Transverse colon (tissue), 4 donors: Measurements from ENCODE around the gene PDZRN3. TPM values are rescaled to one million over a fixed set of nuclear protein-coding genes. Genes with fewer than 3 reads are reported as not detected.

Experiments used
- DNase-seq: peaks from one replicate; pipeline ENCODE4 v3.0.0-alpha.2; 2019
- H3K27ac ChIP-seq, 4 donors: fragments of 200-600 bp; sonication (generic); 2 replicates each; pipeline ENCODE4 v1.5.1; 2016 to 2018; ENCODE audit warnings: inconsistent platforms in 4 of 4
- H3K27me3 ChIP-seq: fragments of 200-600 bp; sonication (generic); 2 replicates; pipeline ENCODE4 v1.5.1; 2017; ENCODE audit warnings: inconsistent platforms
- H3K36me3 ChIP-seq, 4 donors: fragments of 200-600 bp; sonication (generic); 2 replicates each; pipeline ENCODE4 v1.5.1; 2017 to 2019; ENCODE audit warnings: inconsistent platforms in 4 of 4
- H3K4me1 ChIP-seq, 4 donors: fragments of 200-600 bp; sonication (generic); 2 replicates each; pipeline ENCODE4 v1.5.1; 2017 to 2020; ENCODE audit warnings: inconsistent platforms in 4 of 4
- H3K4me3 ChIP-seq, 4 donors: fragments of 200-600 bp; sonication (generic); 1 replicate in 1 of 4; 2 replicates in 3 of 4; pipeline versions ENCODE4 v1.5.1 to v1.6.1; 2017 to 2019; ENCODE audit warnings: inconsistent platforms in 4 of 4
- H3K9me3 ChIP-seq, 2 donors: fragments of 200-600 bp; sonication (generic); 2 replicates each; pipeline ENCODE4 v1.5.1; 2017 to 2019; ENCODE audit warnings: inconsistent platforms in 2 of 2
- CTCF ChIP-seq, 5 experiments: fragments of 200-600 bp in 3 of 5; fragments of 450-650 bp in 2 of 5; sonication (generic) in 3 of 5; IDR thresholded peaks; 1 replicate in 2 of 5; 2 replicates in 3 of 5; pipeline ENCODE4 v1.5.1; 2016 to 2017; ENCODE audit warnings: antibody characterized with exemption in 5 of 5, inconsistent platforms in 3 of 5, mild to moderate bottlenecking in 2 of 5, moderate library complexity in 1 of 5
- EP300 ChIP-seq: sonication (generic); formaldehyde crosslinking; IDR thresholded peaks from one replicate; pipeline ENCODE4 v1.6.1; 2017; ENCODE audit warnings: antibody characterized with exemption, low read depth
- POLR2A ChIP-seq: fragments of 450-650 bp; IDR thresholded peaks from one replicate; pipeline ENCODE4 v1.6.1; 2016; ENCODE audit warnings: antibody characterized with exemption, mild to moderate bottlenecking, moderate library complexity
- POLR2AphosphoS5 ChIP-seq, 3 donors: sonication (generic); formaldehyde crosslinking; IDR thresholded peaks; one replicate each; pipeline ENCODE4 v1.6.1; 2016; ENCODE audit warnings: antibody characterized with exemption in 3 of 3
- WGBS, 2 donors: methylation state at CpG; one replicate each; pipeline ENCODE4 v1.1.5; 2018; ENCODE audit warnings: low coverage in 1 of 2; 5-methylcytosine and 5-hydroxymethylcytosine counted together
- in situ Hi-C, 4 donors: fragments of 200-750 bp; cut with MboI; loops; one replicate each; pipeline versions ENCODE4 v1.15.0 to v1.15.1; 2017; ENCODE audit warnings: low sequenced_read_pairs in 3 of 4, low pct_ligation_motif_present in 1 of 4, low pct_unique_long_range_greater_than_20kb in 1 of 4
- intact Hi-C: fragments of 100-400 bp; cut with DNase I; formaldehyde crosslinking; loops from one replicate; pipeline ENCODE4 v1.15.1; 2023; ENCODE audit warnings: low total_unique reads
- total RNA-seq, 4 donors: library from RNA; depleted of rRNA; stranded (reverse); fragments of >200 nt; gene quantifications; one replicate each; pipeline ENCODE4 v1.1.0, GENCODE V29; 2016

Gene PDZRN3
- total RNA-seq, 4 donors from 2014 or later: 31.9 to 191 (median 75.3) TPM

- Histone ChIP-seq H3K4me1 (peaks cover 4 to 27% (median 18%) of the 10 kb centered on the region in 4 donors), H3K9me3 (no peaks in the 10 kb centered on the region), H3K27me3 (no peaks in the 10 kb centered on the region), H3K4me3 (no peak overlapping the region), H3K36me3 (no peaks in the 10 kb centered on the region), H3K27ac (no peak overlapping the region)
- intact Hi-C loops: loop anchor here (10.0 kb wide), 1 partner anchor 211 kb away; the partner anchor contains the start of gene PDZRN3
- 90 to 91% methylated on average over 5 to 9 of the region's 9 CpGs for WGBS, 2 donors
- in situ Hi-C loops: no loop called here
- no peak for DNase-seq
- TF ChIP-seq POLR2A: no peak
Measured at GRCh38 chr3:73413619-73414018, 211.1 kb downstream of the PDZRN3 start.

GRCh38 chr3:73411993-73412392, 212.7 kb downstream of the PDZRN3 start:
- Histone ChIP-seq H3K4me3 (no peak overlapping the region), H3K4me1 (peaks cover 8 to 27% (median 19%) of the 10 kb centered on the region in 4 donors), H3K27me3 (no peaks in the 10 kb centered on the region), H3K27ac (no peak overlapping the region), H3K9me3 (no peaks in the 10 kb centered on the region), H3K36me3 (no peaks in the 10 kb centered on the region)
- in situ Hi-C loops: no loop called here
- TF ChIP-seq EP300 (no peak), CTCF (IDR thresholded peaks at IDR 0.05) (no peak), POLR2AphosphoS5 (IDR thresholded peaks at IDR 0.05) (no peak), POLR2A (no peak)
- DNase-seq: no peak
- WGBS, 2 donors: 36 to 54% methylated on average over 5 of the region's 5 CpGs
- intact Hi-C loops: loop anchor here (10.0 kb wide), 1 partner anchor 213 kb away; the partner anchor contains the start of gene PDZRN3

GRCh38 chr3:73411545-73411944, 213.2 kb downstream of the PDZRN3 start:
- H3K9me3 ChIP-seq: no peaks in the 10 kb centered on the region
- WGBS, 2 donors: 55 to 63% methylated on average over 2 to 7 of the region's 7 CpGs
- in situ Hi-C loops: no loop called here
- H3K36me3 ChIP-seq: no peaks in the 10 kb centered on the region
- intact Hi-C loops: loop anchor here (10.0 kb wide), 1 partner anchor 213 kb away; the partner anchor contains the start of gene PDZRN3
- no peak overlapping the region for H3K27ac ChIP-seq
- no peaks in the 10 kb centered on the region for H3K27me3 ChIP-seq
- TF ChIP-seq POLR2AphosphoS5 (IDR thresholded peaks at IDR 0.05): no peak
- no peak for TF ChIP-seq POLR2A
- TF ChIP-seq CTCF (IDR thresholded peaks at IDR 0.05): no peak
- TF ChIP-seq EP300: no peak
- H3K4me1 ChIP-seq: peaks cover 8 to 31% (median 21%) of the 10 kb centered on the region in 4 donors
- H3K4me3 ChIP-seq: no peak overlapping the region
- no peak for DNase-seq

GRCh38 chr3:73409138-73409763, 215.5 kb downstream of the PDZRN3 start:
- 40 to 70% methylated on average over 2 to 10 of the region's 10 CpGs for WGBS, 2 donors
- no peak for TF ChIP-seq CTCF (IDR thresholded peaks at IDR 0.05)
- TF ChIP-seq EP300: no peak
- TF ChIP-seq POLR2A: no peak
- TF ChIP-seq POLR2AphosphoS5 (IDR thresholded peaks at IDR 0.05): no peak
- no peak for DNase-seq
- Histone ChIP-seq H3K4me1 (peaks cover 8 to 42% (median 27%) of the 10 kb centered on the region in 4 donors), H3K9me3 (no peaks in the 10 kb centered on the region), H3K4me3 (no peak overlapping the region), H3K27me3 (no peaks in the 10 kb centered on the region), H3K27ac (peak overlapping the region in 1 of 4 donors; percentile 27), H3K36me3 (no peaks in the 10 kb centered on the region)
- in situ Hi-C loops: no loop called here
- intact Hi-C loops: no loop called here

- Histone ChIP-seq H3K27me3 (no peaks in the 10 kb centered on the region), H3K4me1 (peaks cover 8 to 42% (median 27%) of the 10 kb centered on the region in 4 donors), H3K4me3 (no peak overlapping the region), H3K27ac (no peak overlapping the region), H3K36me3 (no peaks in the 10 kb centered on the region), H3K9me3 (no peaks in the 10 kb centered on the region)
- in situ Hi-C loops: no loop called here
- no peak for DNase-seq
- TF ChIP-seq CTCF (IDR thresholded peaks at IDR 0.05) (no peak), POLR2AphosphoS5 (IDR thresholded peaks at IDR 0.05) (no peak), EP300 (no peak), POLR2A (no peak)
- 85 to 95% methylated on average over 7 to 10 of the region's 10 CpGs for WGBS, 2 donors
- intact Hi-C loops: no loop called here
Measured at GRCh38 chr3:73408634-73409033, 216.1 kb downstream of the PDZRN3 start.
